ENCODE results near the gene TIMP3.

Gene TIMP3

DNA sequence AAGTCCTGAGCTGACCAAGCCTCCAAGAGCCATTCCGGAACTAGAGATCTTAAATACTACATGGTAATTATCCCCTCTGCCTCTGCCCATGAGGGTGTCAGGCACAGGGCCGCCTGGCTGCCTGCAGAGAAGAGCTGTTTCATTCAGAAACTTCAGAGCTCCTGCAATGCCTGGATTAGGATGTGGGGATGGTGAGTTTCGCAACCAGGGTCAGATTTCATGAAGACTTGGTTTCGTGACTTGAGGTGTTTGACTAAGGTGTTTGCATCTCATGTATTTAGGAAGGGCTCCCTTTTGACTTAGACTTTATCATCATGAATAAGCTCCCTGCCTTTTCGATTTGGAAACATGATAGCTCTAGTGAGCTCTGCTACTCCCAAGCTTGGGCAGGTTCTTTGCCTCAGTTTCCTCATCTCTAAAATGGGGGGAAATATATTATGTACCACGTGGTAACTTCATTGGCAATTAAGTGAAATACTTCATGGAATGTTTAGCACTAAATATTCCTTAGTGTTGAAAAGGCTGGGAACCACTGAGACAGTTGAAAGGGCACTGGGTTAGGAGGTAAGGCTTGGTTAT is 9.1 kb downstream of the TIMP3 start (continued):
- TF ChIP-seq, protein P1, sequence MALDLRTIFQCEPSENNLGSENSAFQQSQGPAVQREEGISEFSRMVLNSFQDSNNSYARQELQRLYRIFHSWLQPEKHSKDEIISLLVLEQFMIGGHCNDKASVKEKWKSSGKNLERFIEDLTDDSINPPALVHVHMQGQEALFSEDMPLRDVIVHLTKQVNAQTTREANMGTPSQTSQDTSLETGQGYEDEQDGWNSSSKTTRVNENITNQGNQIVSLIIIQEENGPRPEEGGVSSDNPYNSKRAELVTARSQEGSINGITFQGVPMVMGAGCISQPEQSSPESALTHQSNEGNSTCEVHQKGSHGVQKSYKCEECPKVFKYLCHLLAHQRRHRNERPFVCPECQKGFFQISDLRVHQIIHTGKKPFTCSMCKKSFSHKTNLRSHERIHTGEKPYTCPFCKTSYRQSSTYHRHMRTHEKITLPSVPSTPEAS (tag by site-specific recombination; IDR thresholded peaks at IDR 0.05), result no peak
- TF ChIP-seq TCF7L2 (IDR thresholded peaks at IDR 0.05; ENCODE audit: borderline replicate concordance, low read depth, low read length) (no peak), ZNF341 (tag by site-specific recombination; IDR thresholded peaks at IDR 0.05; ENCODE audit: low read depth) (peak; percentile 36; the same call in 1 of the 2 replicates), MEIS1 (CRISPR knock-in tag; IDR thresholded peaks at IDR 0.05; ENCODE audit: borderline replicate concordance) (no peak), RBAK (tag by site-specific recombination; IDR thresholded peaks at IDR 0.05) (no peak), OVOL3 (tag by site-specific recombination; IDR thresholded peaks at IDR 0.05) (no peak), ZNF16 (tag by site-specific recombination; IDR thresholded peaks at IDR 0.05; ENCODE audit: low read depth) (no peak)
- TF ChIP-seq, protein P2, sequence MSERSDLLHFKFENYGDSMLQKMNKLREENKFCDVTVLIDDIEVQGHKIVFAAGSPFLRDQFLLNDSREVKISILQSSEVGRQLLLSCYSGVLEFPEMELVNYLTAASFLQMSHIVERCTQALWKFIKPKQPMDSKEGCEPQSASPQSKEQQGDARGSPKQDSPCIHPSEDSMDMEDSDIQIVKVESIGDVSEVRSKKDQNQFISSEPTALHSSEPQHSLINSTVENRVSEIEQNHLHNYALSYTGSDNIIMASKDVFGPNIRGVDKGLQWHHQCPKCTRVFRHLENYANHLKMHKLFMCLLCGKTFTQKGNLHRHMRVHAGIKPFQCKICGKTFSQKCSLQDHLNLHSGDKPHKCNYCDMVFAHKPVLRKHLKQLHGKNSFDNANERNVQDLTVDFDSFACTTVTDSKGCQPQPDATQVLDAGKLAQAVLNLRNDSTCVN (tag by site-specific recombination; optimal IDR thresholded peaks at IDR 0.05), result no peak

DNA sequence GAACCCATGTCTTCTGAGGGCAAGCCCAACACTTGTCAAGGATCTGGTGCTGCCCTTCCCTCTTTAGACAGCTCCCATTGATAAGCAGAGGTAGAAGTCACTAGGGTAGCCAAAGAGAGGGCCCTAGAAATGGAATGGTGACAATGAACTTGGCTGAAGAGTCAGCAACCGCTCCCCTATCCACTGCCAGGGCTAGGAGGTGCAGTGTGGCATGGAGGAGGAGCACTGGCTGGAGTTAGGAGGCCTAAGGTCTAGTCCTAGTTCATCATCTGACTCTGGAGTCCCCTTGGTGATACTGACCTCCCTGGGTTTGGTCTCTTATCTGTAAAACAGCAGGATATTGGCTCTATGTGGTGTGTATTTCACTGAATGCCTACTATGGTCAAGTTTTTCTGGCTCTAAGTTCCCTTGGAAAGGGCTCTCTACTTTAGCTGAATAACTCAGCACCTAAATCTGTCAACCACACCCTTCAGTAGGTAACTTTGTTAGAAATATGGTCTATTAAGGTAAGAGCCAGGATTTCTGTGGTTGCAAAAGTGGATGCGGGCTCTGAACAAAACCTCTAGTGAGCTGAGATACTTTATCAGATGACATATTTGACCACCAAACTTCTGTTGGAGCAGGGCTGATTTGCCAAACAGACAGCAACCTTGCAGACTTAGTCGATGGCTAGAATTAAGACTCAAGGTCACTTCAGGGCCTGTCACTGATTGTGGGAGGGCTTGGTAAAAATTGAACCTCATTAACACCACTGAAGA is 10.5 kb downstream of the TIMP3 start:
- Histone ChIP-seq H3K36me3 (ENCODE audit: control insufficient read depth in 2 of 2, insufficient read depth in 1 of 2, low read length in 2 of 2) (no peaks in the 10 kb centered on the region), H3K4me1 (ENCODE audit: control insufficient read depth, insufficient read depth, low read length) (peaks cover 3% of the 10 kb centered on the region), H3K9me3 (ENCODE audit: control insufficient read depth, insufficient read depth, low read depth, low read length) (no peaks in the 10 kb centered on the region), H3K4me3 (ENCODE audit: low read depth, low read length) (no peak overlapping the region), H3K27ac (ENCODE audit: extremely low read depth, low read depth, low read length) (no peak overlapping the region)
- no peak for TF ChIP-seq ZNF23 (tag by site-specific recombination; IDR thresholded peaks at IDR 0.05; ENCODE audit: borderline replicate concordance)
- TF ChIP-seq ZNF529 (tag by site-specific recombination; IDR thresholded peaks at IDR 0.05; ENCODE audit: insufficient replicate concordance), result no peak
- no peak for TF ChIP-seq ZNF146 (tag by site-specific recombination; IDR thresholded peaks at IDR 0.05)
- TF ChIP-seq ZNF221 (tag by site-specific recombination; IDR thresholded peaks at IDR 0.05; ENCODE audit: borderline replicate concordance), result no peak
- peak; percentile 50; the same call in 1 of the 2 replicates for TF ChIP-seq ZIC2 (tag by site-specific recombination; IDR thresholded peaks at IDR 0.05)
- no peak for TF ChIP-seq ZNF558 (tag by site-specific recombination; IDR thresholded peaks at IDR 0.05)
- no peak for TF ChIP-seq ZNF423 (tag by site-specific recombination; IDR thresholded peaks at IDR 0.05)
- 0 out of 2 replicates have a peak, but pooled peaks have one; percentile 16 for TF ChIP-seq GLIS1 (tag by site-specific recombination; IDR thresholded peaks at IDR 0.05)
- no peak for TF ChIP-seq SALL2 (tag by site-specific recombination; IDR thresholded peaks at IDR 0.05; ENCODE audit: borderline replicate concordance)
- TF ChIP-seq, protein P3, sequence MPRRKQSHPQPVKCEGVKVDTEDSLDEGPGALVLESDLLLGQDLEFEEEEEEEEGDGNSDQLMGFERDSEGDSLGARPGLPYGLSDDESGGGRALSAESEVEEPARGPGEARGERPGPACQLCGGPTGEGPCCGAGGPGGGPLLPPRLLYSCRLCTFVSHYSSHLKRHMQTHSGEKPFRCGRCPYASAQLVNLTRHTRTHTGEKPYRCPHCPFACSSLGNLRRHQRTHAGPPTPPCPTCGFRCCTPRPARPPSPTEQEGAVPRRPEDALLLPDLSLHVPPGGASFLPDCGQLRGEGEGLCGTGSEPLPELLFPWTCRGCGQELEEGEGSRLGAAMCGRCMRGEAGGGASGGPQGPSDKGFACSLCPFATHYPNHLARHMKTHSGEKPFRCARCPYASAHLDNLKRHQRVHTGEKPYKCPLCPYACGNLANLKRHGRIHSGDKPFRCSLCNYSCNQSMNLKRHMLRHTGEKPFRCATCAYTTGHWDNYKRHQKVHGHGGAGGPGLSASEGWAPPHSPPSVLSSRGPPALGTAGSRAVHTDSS (tag by site-specific recombination; IDR thresholded peaks at IDR 0.05), result no peak
- no peak for TF ChIP-seq ZNF473 (tag by site-specific recombination; IDR thresholded peaks at IDR 0.05)
- CTCF ChIA-PET, result interaction anchor here (0.8 to 2.7 kb wide), 3 partner anchors 12 to 151 kb away, joined by 3 to 15 read pairs (median 4); no protein-coding TSS in a partner anchor
- POLR2A ChIA-PET, result interaction anchor here (1.7 to 2.8 kb wide), 2 partner anchors 10 kb away, joined by 5 to 9 read pairs; partner anchors contain the start of gene TIMP3

All from HEK293 (cell line).